T-helper 17 cell (primary cell): ENCODE data around the gene COL11A1. TPM values are rescaled to one million over a fixed set of nuclear protein-coding genes. Genes with fewer than 3 reads are reported as not detected.
"Not testable (repeated sequence)": the region's sequence is repeated elsewhere in the genome, so short reads cannot be mapped to it uniquely, and the experiment has no call there.

Source experiments
- ATAC-seq: fragments of 150-1000 bp; cut with Tn5 transposase; 2 replicates; pipeline ENCODE4 v1.10.0; 2021; ENCODE audit warnings: mild to moderate bottlenecking, moderate library complexity
- DNase-seq, 3 donors: peaks; one replicate each; pipeline versions ENCODE4 v3.0.0 to v3.0.0-alpha.2; 2020 to 2021
- H3K9me3 ChIP-seq: one replicate; pipeline ENCODE4 v1.7.0; 2013; ENCODE audit warnings: low read length, mild to moderate bottlenecking; ENCODE audit not compliant: control insufficient read depth, poor library complexity, severe bottlenecking
- H3K27ac Mint-ChIP-seq: one replicate; pipeline ENCODE4 v1.8.0; 2022; ENCODE audit warnings: mild to moderate bottlenecking, moderate library complexity, mixed read lengths
- H3K27me3 Mint-ChIP-seq: one replicate; pipeline ENCODE4 v1.8.0; 2022; ENCODE audit warnings: mixed read lengths
- H3K36me3 Mint-ChIP-seq: one replicate; pipeline ENCODE4 v1.8.0; 2022; ENCODE audit warnings: low read depth, mixed read lengths
- H3K4me1 Mint-ChIP-seq: one replicate; pipeline ENCODE4 v1.8.0; 2022; ENCODE audit warnings: mild to moderate bottlenecking, mixed read lengths
- H3K4me3 Mint-ChIP-seq: one replicate; pipeline ENCODE4 v1.8.0; 2022; ENCODE audit warnings: mild to moderate bottlenecking, moderate library complexity, mixed read lengths
- total RNA-seq, 4 donors: library from RNA in 2 of 4; stranded (reverse) in 2 of 4; gene quantifications; one replicate each; pipeline ENCODE4 v1.2.3 and lab custom pipeline; 2022 to 2026

The COL11A1 gene
- total RNA-seq, 2 donors from 2014 or later = not detected

DNA sequence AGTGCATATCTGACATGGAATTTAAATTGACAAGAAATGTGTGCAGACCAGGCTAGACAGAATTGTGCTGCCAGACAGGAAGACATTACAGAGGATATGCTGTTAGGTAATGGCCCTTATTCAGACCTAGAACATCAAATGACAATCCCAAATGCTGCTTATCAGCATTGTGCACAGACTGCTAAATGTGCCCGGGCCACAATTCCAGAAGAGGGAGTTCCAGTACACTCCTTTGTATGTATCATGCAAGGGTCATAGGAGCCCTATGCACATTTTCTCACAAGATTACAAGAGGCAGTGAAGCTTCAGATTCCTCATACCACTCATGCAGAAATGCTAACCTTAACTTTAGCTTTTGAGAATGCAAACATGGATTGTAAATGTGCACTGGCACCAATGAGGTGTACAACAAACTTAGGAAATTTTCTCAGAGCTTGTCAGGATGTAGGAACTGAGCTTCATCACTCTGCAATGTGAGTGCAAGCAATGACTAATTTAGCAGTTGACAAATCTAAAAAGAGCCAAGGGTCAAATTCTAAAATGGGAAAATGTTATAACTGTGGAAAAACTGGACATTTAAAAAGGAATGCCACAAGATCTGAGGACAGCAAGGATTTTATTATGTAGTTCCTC lies 273.5 kb downstream of the COL11A1 start:
- DNase-seq (no peak), ATAC-seq (no peak)
- Mint-ChIP-seq H3K4me3 (no peak overlapping the region), H3K36me3 (no peaks in the 10 kb centered on the region), H3K27me3 (no peaks in the 10 kb centered on the region), H3K4me1 (no peaks in the 10 kb centered on the region), H3K27ac (no peak overlapping the region)
- H3K9me3 ChIP-seq = no peaks in the 10 kb centered on the region

DNA sequence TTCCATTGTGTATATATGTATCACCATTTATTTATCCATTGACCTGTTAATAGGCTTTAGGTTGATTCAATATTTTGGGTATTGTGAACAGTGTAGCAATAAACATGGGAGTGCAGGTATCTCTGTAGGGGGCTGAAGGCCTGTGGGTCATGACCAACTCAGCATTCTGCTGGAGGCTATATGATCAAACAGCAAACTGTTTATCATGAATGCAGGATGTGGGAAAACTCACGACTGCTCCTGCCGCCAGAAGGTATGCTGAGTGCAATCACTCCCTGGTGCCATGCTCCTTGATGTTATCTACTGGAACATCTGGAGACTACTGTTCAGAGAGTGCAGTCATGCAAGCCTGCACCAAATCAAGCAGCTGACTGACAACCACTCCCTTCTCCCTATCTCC lies 275.2 kb downstream of the COL11A1 start:
- no peak overlapping the region for H3K4me3 Mint-ChIP-seq
- H3K9me3 ChIP-seq = no peaks in the 10 kb centered on the region
- DNase-seq (no peak), ATAC-seq (no peak)
- no peaks in the 10 kb centered on the region for H3K27me3 Mint-ChIP-seq
- H3K36me3 Mint-ChIP-seq = no peaks in the 10 kb centered on the region
- no peaks in the 10 kb centered on the region for H3K4me1 Mint-ChIP-seq
- no peak overlapping the region for H3K27ac Mint-ChIP-seq

DNA sequence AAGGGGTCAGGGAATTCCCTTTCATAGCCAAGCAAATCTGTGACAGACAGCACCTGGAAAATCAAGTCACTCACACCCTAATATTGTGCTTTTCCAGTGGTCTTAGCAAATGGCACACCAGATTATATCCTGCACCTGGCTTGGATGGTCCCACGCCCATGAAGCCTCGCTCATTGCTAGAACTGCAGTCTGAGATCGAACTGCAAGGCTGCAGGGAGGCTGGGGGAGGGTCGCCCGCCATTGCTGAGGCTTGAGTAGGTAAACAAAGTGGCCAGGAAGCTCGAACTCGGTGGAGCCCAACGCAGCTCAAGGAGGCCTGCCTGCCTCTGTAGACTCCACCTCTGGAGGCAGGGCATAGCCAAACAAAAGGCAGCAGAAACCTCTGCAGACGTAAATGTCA lies 281.6 kb downstream of the COL11A1 start:
- H3K27me3 Mint-ChIP-seq, ATAC-seq: not testable (repeated sequence)

More for the DNA sequence above, 281.6 kb downstream of the COL11A1 start:
- H3K27ac Mint-ChIP-seq, H3K9me3 ChIP-seq, H3K4me1 Mint-ChIP-seq, H3K36me3 Mint-ChIP-seq, DNase-seq, H3K4me3 Mint-ChIP-seq: not testable (repeated sequence)
